Esophagus squamous epithelium (tissue), 4 donors: ENCODE measurements around the gene DOCK8.

Experiments used
- POLR2A ChIP-seq, 4 donors: fragments of 450-650 bp; IDR thresholded peaks; one replicate each; pipeline ENCODE4 v1.6.1; 2017; ENCODE audit warnings: antibody characterized with exemption in 4 of 4, mild to moderate bottlenecking in 4 of 4, moderate library complexity in 3 of 4
- TF ChIP-seq, protein P1 (sequence below), 6 experiments: fragments of 450-650 bp in 4 of 6; fragments of 200-600 bp in 2 of 6; sonication (generic) in 2 of 6; IDR thresholded peaks; one replicate each; pipeline ENCODE4 v1.5.1; 2016 to 2019; ENCODE audit warnings: antibody characterized with exemption in 6 of 6, mild to moderate bottlenecking in 4 of 6, moderate library complexity in 4 of 6

DNA sequence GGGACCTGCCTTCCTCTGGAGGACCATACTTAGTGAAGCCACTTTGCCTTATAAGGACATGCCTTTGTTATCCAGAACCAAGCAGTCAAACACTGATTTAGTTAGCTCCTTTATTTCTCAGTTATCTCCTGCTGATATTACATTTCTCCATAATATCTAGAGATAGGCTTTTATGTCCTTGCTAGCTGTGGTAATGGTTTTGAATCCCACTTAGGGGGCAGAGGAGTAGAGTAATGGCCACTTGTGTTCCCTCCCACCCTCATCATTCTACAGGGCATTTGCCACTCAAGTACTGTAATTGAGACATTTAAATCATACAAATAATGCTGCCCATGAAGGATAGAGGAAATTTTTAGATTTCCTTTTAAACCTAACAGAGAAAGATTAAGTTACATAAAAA is 80.9 kb downstream of the DOCK8 start:
- TF ChIP-seq, protein P1, sequence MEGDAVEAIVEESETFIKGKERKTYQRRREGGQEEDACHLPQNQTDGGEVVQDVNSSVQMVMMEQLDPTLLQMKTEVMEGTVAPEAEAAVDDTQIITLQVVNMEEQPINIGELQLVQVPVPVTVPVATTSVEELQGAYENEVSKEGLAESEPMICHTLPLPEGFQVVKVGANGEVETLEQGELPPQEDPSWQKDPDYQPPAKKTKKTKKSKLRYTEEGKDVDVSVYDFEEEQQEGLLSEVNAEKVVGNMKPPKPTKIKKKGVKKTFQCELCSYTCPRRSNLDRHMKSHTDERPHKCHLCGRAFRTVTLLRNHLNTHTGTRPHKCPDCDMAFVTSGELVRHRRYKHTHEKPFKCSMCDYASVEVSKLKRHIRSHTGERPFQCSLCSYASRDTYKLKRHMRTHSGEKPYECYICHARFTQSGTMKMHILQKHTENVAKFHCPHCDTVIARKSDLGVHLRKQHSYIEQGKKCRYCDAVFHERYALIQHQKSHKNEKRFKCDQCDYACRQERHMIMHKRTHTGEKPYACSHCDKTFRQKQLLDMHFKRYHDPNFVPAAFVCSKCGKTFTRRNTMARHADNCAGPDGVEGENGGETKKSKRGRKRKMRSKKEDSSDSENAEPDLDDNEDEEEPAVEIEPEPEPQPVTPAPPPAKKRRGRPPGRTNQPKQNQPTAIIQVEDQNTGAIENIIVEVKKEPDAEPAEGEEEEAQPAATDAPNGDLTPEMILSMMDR (IDR thresholded peaks at IDR 0.05): no peak
- no peak for TF ChIP-seq POLR2A (IDR thresholded peaks at IDR 0.05)
